Astrocyte (in vitro differentiated cells and primary cell): ENCODE measurements around the gene NUDT19. TPM values are rescaled to one million over a fixed set of nuclear protein-coding genes. Genes with fewer than 3 reads are reported as not detected.
A peak's percentile ranks its signal among the peaks of the same experiment; 100 is the strongest.

Source experiments
- DNase-seq: peaks from one replicate; pipeline ENCODE4 v3.0.0-alpha.2; 2010; ENCODE audit warnings: low read depth
- FAIRE-seq: peaks from 2 replicates; lab custom pipeline; 2011; peaks lifted over from hg19 to GRCh38; lab: Jason Lieb, UNC
- H2AFZ ChIP-seq: 2 replicates; pipeline ENCODE4 v1.6.0; 2012; ENCODE audit warnings: low read depth, low read length, inconsistent platforms
- H3K27ac ChIP-seq: 2 replicates; pipeline ENCODE4 v1.5.1; 2011; ENCODE audit warnings: low read depth, low read length, inconsistent platforms
- H3K27me3 ChIP-seq: 2 replicates; pipeline ENCODE4 v1.6.0; 2011; ENCODE audit warnings: low read length, inconsistent platforms; ENCODE audit not compliant: insufficient read depth
- H3K36me3 ChIP-seq: 2 replicates; pipeline ENCODE4 v1.5.1; 2011; ENCODE audit warnings: low read length, inconsistent platforms; ENCODE audit not compliant: insufficient read depth
- H3K4me1 ChIP-seq: 2 replicates; pipeline ENCODE4 v1.5.1; 2011; ENCODE audit warnings: low read length, inconsistent platforms; ENCODE audit not compliant: insufficient read depth
- H3K4me2 ChIP-seq: 2 replicates; pipeline ENCODE4 v1.6.0; 2012; ENCODE audit warnings: low read length, inconsistent platforms
- H3K4me3 ChIP-seq: 2 replicates; pipeline ENCODE4 v1.5.1; 2011; ENCODE audit warnings: low read depth, mild to moderate bottlenecking, low read length, inconsistent platforms; ENCODE audit not compliant: insufficient read depth
- H3K79me2 ChIP-seq: 2 replicates; pipeline ENCODE4 v1.6.0; 2012; ENCODE audit warnings: mild to moderate bottlenecking, low read length, inconsistent platforms; ENCODE audit not compliant: insufficient read depth
- H3K9ac ChIP-seq: 2 replicates; pipeline ENCODE4 v1.6.0; 2012; ENCODE audit warnings: mild to moderate bottlenecking, low read length, inconsistent platforms
- H3K9me3 ChIP-seq: 2 replicates; pipeline ENCODE4 v1.5.1; 2012; ENCODE audit warnings: low read depth, mild to moderate bottlenecking, low read length, inconsistent platforms; ENCODE audit not compliant: insufficient read depth
- H4K20me1 ChIP-seq: 2 replicates; pipeline ENCODE4 v1.6.0; 2012; ENCODE audit warnings: low read length, inconsistent platforms; ENCODE audit not compliant: insufficient read depth
- H3K27ac Mint-ChIP-seq: one replicate; pipeline ENCODE4 v1.8.0; 2021; ENCODE audit warnings: mild to moderate bottlenecking, mixed read lengths; ENCODE audit not compliant: unreplicated experiment
- H3K27me3 Mint-ChIP-seq: one replicate; pipeline ENCODE4 v1.8.0; 2021; ENCODE audit warnings: low read depth, mixed read lengths; ENCODE audit not compliant: unreplicated experiment
- H3K36me3 Mint-ChIP-seq: one replicate; pipeline ENCODE4 v1.8.0; 2021; ENCODE audit warnings: low read depth, mixed read lengths; ENCODE audit not compliant: unreplicated experiment
- H3K4me1 Mint-ChIP-seq: one replicate; pipeline ENCODE4 v1.8.0; 2021; ENCODE audit warnings: low read depth, mixed read lengths; ENCODE audit not compliant: unreplicated experiment
- H3K4me3 Mint-ChIP-seq: one replicate; pipeline ENCODE4 v1.8.0; 2021; ENCODE audit warnings: mild to moderate bottlenecking, moderate library complexity, mixed read lengths; ENCODE audit not compliant: unreplicated experiment
- H3K9me3 Mint-ChIP-seq: one replicate; pipeline ENCODE4 v1.8.0; 2021; ENCODE audit warnings: mild to moderate bottlenecking, mixed read lengths; ENCODE audit not compliant: unreplicated experiment
- CTCF ChIP-seq: IDR thresholded peaks from 2 replicates; pipeline ENCODE4 v1.5.1; 2011; ENCODE audit warnings: low read depth, mild to moderate bottlenecking, inconsistent platforms, low read length, moderate library complexity; ENCODE audit not compliant: insufficient read depth
- EZH2 ChIP-seq: IDR thresholded peaks from 2 replicates; pipeline ENCODE4 v1.6.1; 2012; ENCODE audit warnings: mild to moderate bottlenecking, low read length, inconsistent platforms; ENCODE audit not compliant: insufficient read depth
- total RNA-seq: library from RNA; stranded (reverse); gene quantifications from 2 replicates; pipeline ENCODE4 v1.2.1, GENCODE V29; 2021

The NUDT19 gene
- total RNA-seq, 1 donor from 2014 or later, result 4.0 TPM

- H3K79me2 ChIP-seq, result peaks cover 68% of the 10 kb centered on the region
Observed at GRCh38 chr19:32672841-32673240, 18.8 kb upstream of the NUDT19 start.

DNA sequence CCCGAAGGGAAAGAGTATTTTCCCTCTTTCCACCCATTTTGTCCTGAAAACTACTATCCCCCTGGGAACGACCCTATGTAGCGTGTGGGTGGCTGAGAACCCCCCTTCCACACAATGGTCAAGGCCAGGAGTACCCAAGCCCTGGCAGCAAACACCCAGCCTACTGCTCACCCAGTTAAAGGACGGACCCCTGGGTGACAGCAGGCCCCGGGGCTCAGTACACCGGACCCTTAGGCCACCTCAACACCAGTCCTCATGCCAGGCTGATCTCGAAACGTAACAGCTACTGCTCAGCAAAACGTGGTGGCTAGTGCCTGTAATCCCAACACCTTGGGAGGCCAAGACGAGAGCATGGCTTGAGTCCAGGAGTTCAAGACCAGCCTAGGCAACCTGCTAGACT lies 18.0 kb upstream of the NUDT19 start:
- FAIRE-seq, result no peak
- peaks cover 55% of the 10 kb centered on the region for H4K20me1 ChIP-seq

More at GRCh38 chr19:32672841-32673240, 18.8 kb upstream of the NUDT19 start:
- FAIRE-seq, result no peak
- H4K20me1 ChIP-seq, result peaks cover 62% of the 10 kb centered on the region
- Mint-ChIP-seq H3K36me3 (peaks cover 7% of the 10 kb centered on the region), H3K4me1 (peaks cover 20% of the 10 kb centered on the region), H3K9me3 (no peaks in the 10 kb centered on the region), H3K27ac (no peak overlapping the region), H3K4me3 (peak overlapping the region; percentile 95), H3K27me3 (peaks cover 10% of the 10 kb centered on the region)
- no peak overlapping the region for H3K4me3 ChIP-seq
- H3K9me3 ChIP-seq, result no peaks in the 10 kb centered on the region
- H3K9ac ChIP-seq, result no peak overlapping the region
- TF ChIP-seq EZH2 (no peak), CTCF (no peak)
- no peak overlapping the region for H3K4me2 ChIP-seq
- H3K4me1 ChIP-seq, result peaks cover 14% of the 10 kb centered on the region
- no peaks in the 10 kb centered on the region for H3K36me3 ChIP-seq
- no peak overlapping the region for H2AFZ ChIP-seq
- peaks cover 22% of the 10 kb centered on the region for H3K27me3 ChIP-seq
- DNase-seq, result no peak
- H3K27ac ChIP-seq, result no peak overlapping the region

More for the DNA sequence above, 18.0 kb upstream of the NUDT19 start:
- H3K36me3 Mint-ChIP-seq, result peaks cover 7% of the 10 kb centered on the region
- DNase-seq, result no peak
- Histone ChIP-seq H3K4me1 (peaks cover 14% of the 10 kb centered on the region), H3K9me3 (no peaks in the 10 kb centered on the region), H3K27me3 (peaks cover 24% of the 10 kb centered on the region), H2AFZ (no peak overlapping the region), H3K4me2 (peak overlapping the region; percentile 93), H3K27ac (no peak overlapping the region), H3K36me3 (no peaks in the 10 kb centered on the region), H3K4me3 (no peak overlapping the region), H3K79me2 (peaks cover 60% of the 10 kb centered on the region), H3K9ac (no peak overlapping the region)
- no peaks in the 10 kb centered on the region for H3K9me3 Mint-ChIP-seq
- peaks cover 12% of the 10 kb centered on the region for H3K27me3 Mint-ChIP-seq
- H3K4me3 Mint-ChIP-seq, result peak overlapping the region; percentile 95
- no peak overlapping the region for H3K27ac Mint-ChIP-seq
- peaks cover 20% of the 10 kb centered on the region for H3K4me1 Mint-ChIP-seq
- TF ChIP-seq CTCF, result no peak
- TF ChIP-seq EZH2, result no peak
